OCI-LY3 (cell line): ENCODE results near the gene NRXN2.

ENCODE experiments used
- CTCF ChIP-seq: fragments of 200-600, 300-600 bp; sonication (generic); IDR thresholded peaks from 2 replicates; pipeline ENCODE4 v1.5.1; 2014; ENCODE audit warnings: antibody characterized with exemption, low read length, low read depth
- EZH2phosphoT487 ChIP-seq: fragments of 200-600 bp; shearing (Covaris generic); IDR thresholded peaks from 2 replicates; pipeline ENCODE4 v1.6.1; 2018; ENCODE audit warnings: antibody characterized with exemption, mixed run types, low read depth

- TF ChIP-seq CTCF (no peak), EZH2phosphoT487 (no peak)
Observed at GRCh38 chr11:64726867-64727530, 4.0 kb upstream of the NRXN2 start.
